Measurements from ENCODE around the gene LCE3B. TPM values are rescaled to one million over a fixed set of nuclear protein-coding genes. Genes with fewer than 3 reads are reported as not detected.

The LCE3B gene
- total RNA-seq, 1 donor from 2014 or later = not detected

DNA sequence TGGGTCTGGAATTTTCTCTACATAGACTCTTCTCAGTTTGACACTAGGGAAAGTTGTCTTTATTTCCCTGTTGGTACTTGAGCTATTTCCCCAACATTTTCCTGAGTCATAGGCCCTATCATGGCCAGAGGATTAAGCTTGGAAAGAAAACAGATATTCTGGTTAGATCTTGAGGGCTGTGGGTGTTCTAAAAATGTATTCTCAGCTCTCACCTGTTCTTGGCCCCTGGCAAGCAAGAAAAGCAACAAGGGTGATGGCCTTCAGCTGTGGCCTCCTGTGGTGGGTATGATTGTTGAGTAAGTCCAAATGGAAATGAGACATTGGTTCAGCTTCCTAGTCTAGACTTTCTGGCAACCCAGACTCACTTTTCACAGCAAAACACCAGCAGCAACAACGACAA is 26.7 kb downstream of the LCE3B start:
- Histone ChIP-seq H3K27me3 (ENCODE audit: low read depth) (peaks cover 15% of the 10 kb centered on the region), H3K9me3 (replicated peaks) (peaks cover 32% of the 10 kb centered on the region), H3K27ac (replicated peaks) (no peak overlapping the region), H3K4me1 (no peaks in the 10 kb centered on the region), H3K36me3 (no peaks in the 10 kb centered on the region), H3K4me3 (no peak overlapping the region)
- DNase-seq = no peak
- TF ChIP-seq, protein P1, sequence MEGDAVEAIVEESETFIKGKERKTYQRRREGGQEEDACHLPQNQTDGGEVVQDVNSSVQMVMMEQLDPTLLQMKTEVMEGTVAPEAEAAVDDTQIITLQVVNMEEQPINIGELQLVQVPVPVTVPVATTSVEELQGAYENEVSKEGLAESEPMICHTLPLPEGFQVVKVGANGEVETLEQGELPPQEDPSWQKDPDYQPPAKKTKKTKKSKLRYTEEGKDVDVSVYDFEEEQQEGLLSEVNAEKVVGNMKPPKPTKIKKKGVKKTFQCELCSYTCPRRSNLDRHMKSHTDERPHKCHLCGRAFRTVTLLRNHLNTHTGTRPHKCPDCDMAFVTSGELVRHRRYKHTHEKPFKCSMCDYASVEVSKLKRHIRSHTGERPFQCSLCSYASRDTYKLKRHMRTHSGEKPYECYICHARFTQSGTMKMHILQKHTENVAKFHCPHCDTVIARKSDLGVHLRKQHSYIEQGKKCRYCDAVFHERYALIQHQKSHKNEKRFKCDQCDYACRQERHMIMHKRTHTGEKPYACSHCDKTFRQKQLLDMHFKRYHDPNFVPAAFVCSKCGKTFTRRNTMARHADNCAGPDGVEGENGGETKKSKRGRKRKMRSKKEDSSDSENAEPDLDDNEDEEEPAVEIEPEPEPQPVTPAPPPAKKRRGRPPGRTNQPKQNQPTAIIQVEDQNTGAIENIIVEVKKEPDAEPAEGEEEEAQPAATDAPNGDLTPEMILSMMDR (IDR thresholded peaks at IDR 0.05; ENCODE audit: borderline replicate concordance) = no peak
- intact Hi-C loops (cut with micrococcal nuclease) = no loop called here

DNA sequence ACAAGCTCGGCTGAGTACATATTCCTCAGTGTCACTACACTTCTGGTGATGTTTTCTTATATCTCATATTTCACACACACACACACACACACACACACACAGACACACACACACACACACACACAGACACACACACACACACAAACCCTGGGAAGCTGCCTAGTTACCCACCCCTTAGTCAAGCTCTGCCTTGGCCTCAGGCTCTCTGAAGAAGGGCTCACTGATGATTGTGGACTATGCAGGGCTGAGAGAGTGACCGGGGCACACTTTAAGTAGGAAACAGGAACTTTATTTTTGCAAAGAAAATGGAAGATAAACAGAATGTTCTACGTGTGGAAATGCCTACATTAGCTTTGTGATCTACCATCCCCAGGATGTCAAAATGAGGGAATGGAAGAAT is 30.3 kb downstream of the LCE3B start:
- H3K36me3 ChIP-seq = no peaks in the 10 kb centered on the region
- peaks cover 11% of the 10 kb centered on the region for H3K9me3 ChIP-seq (replicated peaks)

DNA sequence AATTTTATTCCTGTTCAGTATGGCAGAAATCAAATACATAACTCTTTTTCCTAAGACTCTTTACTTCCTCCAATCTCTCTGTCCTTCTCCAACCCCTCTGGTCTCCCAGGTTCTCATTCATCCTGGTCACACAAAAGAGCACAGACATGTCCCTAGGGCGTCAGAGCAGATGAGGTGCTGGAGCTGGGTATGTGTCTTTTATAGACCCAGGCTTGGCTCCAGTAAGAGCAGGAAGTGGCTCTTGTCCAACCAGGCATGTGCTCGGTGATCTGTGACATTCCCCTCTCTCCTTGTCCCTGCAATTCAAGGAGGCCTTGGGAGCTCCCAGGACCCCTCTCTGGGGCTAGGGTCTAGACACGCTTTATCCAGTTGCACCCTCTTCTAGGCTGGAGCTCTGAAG is 31.5 kb downstream of the LCE3B start:
- peaks cover under 1% of the 10 kb centered on the region for H3K9me3 ChIP-seq (replicated peaks)
- no peak overlapping the region for H3K4me3 ChIP-seq
- no peaks in the 10 kb centered on the region for H3K36me3 ChIP-seq
- TF ChIP-seq, protein P1 (IDR thresholded peaks at IDR 0.05; ENCODE audit: borderline replicate concordance) = no peak
- H3K27me3 ChIP-seq (ENCODE audit: low read depth) = peaks cover 26% of the 10 kb centered on the region
- H3K27ac ChIP-seq (replicated peaks) = no peak overlapping the region
- no peaks in the 10 kb centered on the region for H3K4me1 ChIP-seq
- intact Hi-C loops (cut with micrococcal nuclease) = no loop called here
- DNase-seq = no peak

More for the DNA sequence above, 30.3 kb downstream of the LCE3B start:
- Histone ChIP-seq H3K4me3 (no peak overlapping the region), H3K27me3 (ENCODE audit: low read depth) (peaks cover 26% of the 10 kb centered on the region), H3K27ac (replicated peaks) (no peak overlapping the region), H3K4me1 (no peaks in the 10 kb centered on the region)
- TF ChIP-seq, protein P1 (IDR thresholded peaks at IDR 0.05; ENCODE audit: borderline replicate concordance) = no peak
- DNase-seq = no peak
- intact Hi-C loops (cut with micrococcal nuclease) = no loop called here

DNA sequence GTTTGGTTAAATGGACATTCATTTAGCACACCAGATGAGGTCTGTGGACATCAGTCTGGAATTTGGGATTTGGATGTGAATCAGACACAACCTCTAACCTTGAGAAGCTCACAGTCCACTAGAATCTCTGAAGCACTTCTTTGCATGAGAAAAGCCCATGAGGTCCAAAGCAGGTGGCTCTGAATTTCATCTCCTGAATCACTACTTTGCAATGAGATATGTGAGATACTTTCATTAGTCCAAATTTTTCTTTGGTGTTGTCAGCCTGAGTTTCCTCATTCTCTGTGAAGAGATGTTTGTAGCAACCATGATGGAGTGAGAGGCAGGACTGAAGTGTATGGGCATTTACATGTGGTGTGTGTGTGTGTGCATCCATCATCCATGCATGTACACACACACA is 33.0 kb downstream of the LCE3B start:
- Histone ChIP-seq H3K36me3 (no peaks in the 10 kb centered on the region), H3K9me3 (replicated peaks) (no peaks in the 10 kb centered on the region), H3K27me3 (ENCODE audit: low read depth) (peaks cover 26% of the 10 kb centered on the region), H3K27ac (replicated peaks) (no peak overlapping the region), H3K4me1 (no peaks in the 10 kb centered on the region), H3K4me3 (no peak overlapping the region)
- TF ChIP-seq, protein P1 (IDR thresholded peaks at IDR 0.05; ENCODE audit: borderline replicate concordance) = no peak
- intact Hi-C loops (cut with micrococcal nuclease) = no loop called here
- no peak for DNase-seq

DNA sequence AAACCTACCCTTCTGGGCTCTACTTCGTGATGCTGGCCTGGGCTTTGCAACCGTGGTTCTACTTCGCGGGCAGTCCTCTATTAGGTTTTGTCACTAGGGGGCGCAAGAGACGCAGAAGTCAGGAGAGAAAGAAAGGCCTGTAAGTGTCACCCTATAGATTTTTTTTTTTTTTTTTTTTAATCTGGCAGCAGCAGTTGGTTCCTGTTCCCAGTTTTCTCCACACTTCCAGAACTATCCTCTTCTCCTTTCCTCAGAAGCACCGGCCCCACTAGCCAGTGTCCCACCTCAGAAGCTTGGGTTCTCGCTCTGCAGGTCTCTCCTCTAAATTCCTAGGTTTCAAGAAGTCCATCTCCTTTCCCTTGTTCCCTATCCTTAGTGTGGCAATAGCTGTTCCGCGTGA is 40.5 kb downstream of the LCE3B start:
- Histone ChIP-seq H3K4me1 (no peaks in the 10 kb centered on the region), H3K27ac (replicated peaks) (no peak overlapping the region), H3K36me3 (no peaks in the 10 kb centered on the region), H3K27me3 (ENCODE audit: low read depth) (peaks cover 1% of the 10 kb centered on the region), H3K4me3 (no peak overlapping the region), H3K9me3 (replicated peaks) (no peaks in the 10 kb centered on the region)
- DNase-seq = no peak
- TF ChIP-seq, protein P1 (IDR thresholded peaks at IDR 0.05; ENCODE audit: borderline replicate concordance) = peak; percentile 56
- intact Hi-C loops (cut with micrococcal nuclease) = no loop called here

DNA sequence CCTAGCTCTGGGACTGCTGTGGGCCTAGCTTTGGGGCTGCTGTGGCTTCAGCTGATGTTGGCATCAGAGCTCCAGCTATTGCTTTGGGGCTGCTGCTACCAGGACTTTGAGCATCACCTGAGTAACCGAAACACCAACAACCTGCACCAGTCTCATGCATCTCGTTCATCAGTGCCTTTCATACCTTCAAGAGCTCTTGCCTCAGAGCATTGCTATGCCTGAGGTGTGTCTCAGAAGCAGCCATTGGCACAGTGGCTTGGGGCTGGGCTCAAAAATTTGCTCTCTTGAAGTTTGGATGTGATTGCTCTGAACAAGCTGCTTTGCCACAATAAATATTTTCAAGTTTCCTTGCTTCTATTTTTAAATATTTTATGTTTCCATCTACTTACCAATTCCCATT is 42.8 kb downstream of the LCE3B start:
- Histone ChIP-seq H3K36me3 (no peaks in the 10 kb centered on the region), H3K4me3 (no peak overlapping the region), H3K4me1 (no peaks in the 10 kb centered on the region), H3K9me3 (replicated peaks) (no peaks in the 10 kb centered on the region), H3K27me3 (ENCODE audit: low read depth) (peaks cover 5% of the 10 kb centered on the region), H3K27ac (replicated peaks) (no peak overlapping the region)
- intact Hi-C loops (cut with micrococcal nuclease) = no loop called here
- TF ChIP-seq, protein P1 (IDR thresholded peaks at IDR 0.05; ENCODE audit: borderline replicate concordance) = no peak
- no peak for DNase-seq

Data from left ventricle myocardium inferior (tissue), 1 donor.